Dermis blood vessel endothelial cell (primary cell): ENCODE results near the gene SPINK4. TPM values are rescaled to one million over a fixed set of nuclear protein-coding genes. Genes with fewer than 3 reads are reported as not detected.

ENCODE experiments used
- DNase-seq: peaks from one replicate; pipeline ENCODE4 v3.0.0; 2010
- total RNA-seq: library from RNA; depleted of rRNA; stranded (reverse); fragments of >200 nt; gene quantifications from 2 replicates; pipeline ENCODE4 v1.2.3, GENCODE V29; 2014

SPINK4 gene
- total RNA-seq, 1 donor from 2014 or later: not detected

- DNase-seq: peak; percentile 74
Observed at GRCh38 chr9:33263131-33264002, 23.4 kb downstream of the SPINK4 start.

GRCh38 chr9:33264003-33264472 lies 24.1 kb downstream of the SPINK4 start:
- no peak for DNase-seq

GRCh38 chr9:33264473-33265177 lies 24.7 kb downstream of the SPINK4 start, which contains the start of the genes BAG1 and CHMP5:
BAG1 (minus strand) TSS chr9:33264708.
CHMP5 (plus strand) TSS chr9:33265049; CDS start chr9:33265079, 30 bp downstream.
- DNase-seq: peak; percentile 99

- DNase-seq: peak; percentile 17
Observed at GRCh38 chr9:33265211-33265865, 25.4 kb downstream of the SPINK4 start.

- DNase-seq: no peak
Observed at GRCh38 chr9:33267151-33267767, 27.3 kb downstream of the SPINK4 start.

GRCh38 chr9:33270146-33270545 lies 30.2 kb downstream of the SPINK4 start:
- no peak for DNase-seq

GRCh38 chr9:33272061-33272460 lies 32.1 kb downstream of the SPINK4 start:
- no peak for DNase-seq

GRCh38 chr9:33273266-33273971 lies 33.5 kb downstream of the SPINK4 start:
- no peak for DNase-seq

- no peak for DNase-seq
Observed at GRCh38 chr9:33273972-33274328, 34.0 kb downstream of the SPINK4 start.

GRCh38 chr9:33277484-33277883 lies 37.5 kb downstream of the SPINK4 start:
- DNase-seq: no peak

GRCh38 chr9:33285502-33285901 lies 45.5 kb downstream of the SPINK4 start:
- DNase-seq: no peak

GRCh38 chr9:33287087-33287490 lies 47.1 kb downstream of the SPINK4 start:
- peak; percentile 83 for DNase-seq

- DNase-seq: no peak
Observed at GRCh38 chr9:33288235-33288634, 48.3 kb downstream of the SPINK4 start.

- DNase-seq: no peak
Observed at GRCh38 chr9:33288828-33289483, 49.0 kb downstream of the SPINK4 start.

GRCh38 chr9:33289496-33289895 lies 49.5 kb downstream of the SPINK4 start:
- peak; percentile 33 for DNase-seq

GRCh38 chr9:33289936-33290246 lies 49.9 kb downstream of the SPINK4 start:
- DNase-seq: no peak

GRCh38 chr9:33290247-33291030 lies 50.5 kb downstream of the SPINK4 start, which contains the start of gene NFX1:
NFX1 (plus strand) TSS chr9:33290516; CDS start chr9:33290573, 57 bp downstream.
- peak; percentile 99 for DNase-seq

GRCh38 chr9:33291031-33291397 lies 51.0 kb downstream of the SPINK4 start:
- peak; percentile 72 for DNase-seq

GRCh38 chr9:33291901-33292300 lies 51.9 kb downstream of the SPINK4 start:
- no peak for DNase-seq

- DNase-seq: no peak
Observed at GRCh38 chr9:33293782-33294181, 53.8 kb downstream of the SPINK4 start.
